ENCODE measurements around the gene TRAF3. TPM values are rescaled to one million over a fixed set of nuclear protein-coding genes. Genes with fewer than 3 reads are reported as not detected.

The TRAF3 gene
- total RNA-seq (10 to 100 TPM in 3 of 4 donors, 1 to 10 TPM in 1; 9.6 to 15.4 (median 12.3) TPM), polyA plus RNA-seq (3.9 TPM)
- long read RNA-seq, donor 1, full-length matches to known transcripts = 7 of 19 reads
- long read RNA-seq, donor 1, partial matches to known transcripts = 0 of 19 reads
- long read RNA-seq, donor 1, other reads (novel, unspliced or antisense) = 12 of 19 reads
- long read RNA-seq, donor 2, full-length matches to known transcripts = 2 of 7 reads
- long read RNA-seq, donor 2, partial matches to known transcripts = 0 of 7 reads
- long read RNA-seq, donor 2, other reads (novel, unspliced or antisense) = 5 of 7 reads
- long read RNA-seq, donor 3, partial matches to known transcripts = 0 of 27 reads
- long read RNA-seq, donor 3, other reads (novel, unspliced or antisense) = 23 of 27 reads
- long read RNA-seq, donor 4, partial matches to known transcripts = 0 of 11 reads
- long read RNA-seq, donor 4, other reads (novel, unspliced or antisense) = 10 of 11 reads

DNA sequence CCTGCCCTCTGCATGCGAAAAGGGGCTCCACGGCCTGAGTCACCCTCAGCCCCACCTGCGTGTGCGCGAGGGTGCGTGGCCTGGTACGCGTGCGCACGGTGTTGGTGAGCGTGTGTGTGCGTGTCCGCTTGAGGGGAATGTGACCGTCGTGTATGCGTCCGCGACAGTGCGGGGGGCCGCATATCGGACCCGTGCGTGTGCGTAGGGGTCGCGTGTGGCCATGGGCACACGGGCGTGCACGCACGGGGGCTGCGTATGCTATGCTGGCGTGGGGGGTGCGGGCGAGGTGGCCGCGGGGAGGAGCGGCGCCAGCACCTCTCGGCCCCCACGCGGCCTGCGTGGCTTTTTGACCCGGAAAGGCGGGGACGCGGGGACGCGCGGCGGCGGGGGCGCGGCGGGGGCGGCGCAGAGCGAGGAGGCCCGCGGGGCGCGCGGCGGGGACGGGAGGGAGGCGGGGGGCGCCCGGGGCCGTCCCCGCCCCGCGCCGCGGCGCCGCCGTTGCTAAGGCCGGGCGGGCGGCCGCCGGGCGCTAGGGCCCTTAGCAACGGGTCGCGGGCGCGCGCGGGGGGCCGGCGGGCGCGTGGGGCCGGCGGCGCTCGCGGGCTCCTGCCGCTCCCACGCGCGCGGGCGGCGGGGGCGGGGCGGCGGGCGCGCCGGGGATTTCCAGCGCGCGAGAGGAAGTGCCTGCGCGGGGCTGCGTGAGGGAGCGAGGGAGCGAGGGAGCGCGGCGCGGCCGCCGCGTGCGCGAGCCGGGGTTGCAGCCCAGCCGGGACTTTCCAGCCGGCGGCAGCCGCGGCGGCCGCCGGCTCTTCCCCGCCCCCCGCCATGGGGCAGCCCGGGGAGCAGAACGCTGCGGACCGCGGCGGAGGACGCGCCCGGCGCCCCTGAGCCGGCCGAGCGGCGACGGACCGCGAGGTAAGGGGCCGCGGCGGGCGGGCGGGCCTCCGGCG lies at the start of gene TRAF3:
Gene TRAF3, plus strand, starts transcription at position 689 of the 950 bp plus-strand sequence. CDS start 92,753 bp downstream, outside the sequence.
- Histone ChIP-seq H3K27me3 (ENCODE audit: control insufficient read depth, insufficient read depth) (no peaks in the 10 kb centered on the region), H3K27ac (ENCODE audit: low read length) (peak within 1 kb of the TSS; percentile 5), H3K4me1 (ENCODE audit: control insufficient read depth, insufficient read depth, low read length) (no peaks in the 10 kb centered on the region), H3K9me3 (ENCODE audit: control insufficient read depth, low read length) (no peaks in the 10 kb centered on the region), H3K4me3 (ENCODE audit: low read length) (peak within 1 kb of the TSS; percentile 96)
- DNase-seq (peak; percentile 75 to 91 (median 89)), ATAC-seq (peak; percentile 57 to 81)
- intact Hi-C loops (cut with DNase I) = loop anchor here in 3 of 4 donors (10.0 kb wide), 2 partner anchors 138 to 148 kb away; partner anchors contain the start of gene AMN (in 1 of the 3)
- 13% methylated on average over 160 of the region's 163 CpGs for WGBS

GRCh38 chr14:102728501-102728900 lies 48.7 kb upstream of the TRAF3 start:
- Histone ChIP-seq H3K4me1 (ENCODE audit: control insufficient read depth, insufficient read depth, low read length) (no peaks in the 10 kb centered on the region), H3K27ac (ENCODE audit: low read length) (no peak overlapping the region), H3K9me3 (ENCODE audit: control insufficient read depth, low read length) (no peaks in the 10 kb centered on the region), H3K4me3 (ENCODE audit: low read length) (no peak overlapping the region), H3K27me3 (ENCODE audit: control insufficient read depth, insufficient read depth) (no peaks in the 10 kb centered on the region)
- DNase-seq (no peak), ATAC-seq (no peak)
- intact Hi-C loops (cut with DNase I) = no loop called here
- 87% methylated on average over 6 of the region's 6 CpGs for WGBS

- intact Hi-C loops (cut with DNase I) = no loop called here
- no peak overlapping the region for H3K27ac ChIP-seq (ENCODE audit: low read length)
- WGBS = 80% methylated on average over 6 of the region's 6 CpGs
- ATAC-seq (no peak), DNase-seq (no peak)
- no peaks in the 10 kb centered on the region for H3K4me1 ChIP-seq (ENCODE audit: control insufficient read depth, insufficient read depth, low read length)
- no peaks in the 10 kb centered on the region for H3K27me3 ChIP-seq (ENCODE audit: control insufficient read depth, insufficient read depth)
- H3K4me3 ChIP-seq (ENCODE audit: low read length) = no peak overlapping the region
- H3K9me3 ChIP-seq (ENCODE audit: control insufficient read depth, low read length) = no peaks in the 10 kb centered on the region
Measured at GRCh38 chr14:102729268-102729667, 48.0 kb upstream of the TRAF3 start.

- WGBS = 94% methylated on average over 8 of the region's 8 CpGs
- Histone ChIP-seq H3K4me1 (ENCODE audit: control insufficient read depth, insufficient read depth, low read length) (no peaks in the 10 kb centered on the region), H3K9me3 (ENCODE audit: control insufficient read depth, low read length) (no peaks in the 10 kb centered on the region), H3K4me3 (ENCODE audit: low read length) (no peak overlapping the region), H3K27me3 (ENCODE audit: control insufficient read depth, insufficient read depth) (no peaks in the 10 kb centered on the region), H3K27ac (ENCODE audit: low read length) (no peak overlapping the region)
- ATAC-seq = no peak
- DNase-seq = no peak
- intact Hi-C loops (cut with DNase I) = no loop called here
Measured at GRCh38 chr14:102729825-102730224, 47.4 kb upstream of the TRAF3 start.

DNA sequence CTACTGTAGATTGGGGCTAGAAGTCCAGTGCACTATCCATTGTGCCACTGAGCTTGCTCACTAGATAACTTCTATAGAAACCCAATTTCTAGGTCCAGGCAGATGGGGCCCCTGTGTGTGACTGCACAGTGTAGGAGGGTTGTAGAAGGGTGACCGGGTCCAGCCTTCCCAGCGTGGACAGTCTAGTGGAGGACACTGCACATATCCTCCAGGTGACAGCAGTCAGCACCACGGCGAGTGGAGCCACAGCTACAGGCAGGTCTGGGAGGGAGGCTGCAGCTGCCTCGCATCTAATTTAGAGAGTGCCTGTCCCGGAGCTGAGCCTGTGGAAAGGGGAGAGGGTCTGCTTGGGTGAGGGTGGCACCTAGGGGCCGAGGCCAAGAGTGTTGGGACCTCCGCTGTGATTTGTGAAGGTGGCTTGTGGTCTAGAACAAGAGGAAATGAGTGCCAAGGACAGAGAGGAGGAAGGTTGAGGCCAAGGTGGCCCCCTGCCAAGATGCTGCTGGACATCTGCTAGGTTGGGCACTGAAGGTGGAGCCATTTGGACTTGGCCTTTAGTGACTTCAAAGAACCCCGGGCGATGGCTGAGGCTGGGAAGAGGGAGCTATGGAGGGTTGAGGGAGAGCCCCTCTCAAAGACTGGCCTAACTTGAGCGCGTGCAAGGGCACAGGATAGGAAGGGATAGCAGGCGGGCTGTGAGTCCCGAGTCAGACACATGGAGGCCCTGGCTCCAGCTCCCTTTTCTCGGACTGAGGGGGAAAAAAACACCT lies 46.0 kb upstream of the TRAF3 start:
- no peak for ATAC-seq
- Histone ChIP-seq H3K4me3 (ENCODE audit: low read length) (no peak overlapping the region), H3K27me3 (ENCODE audit: control insufficient read depth, insufficient read depth) (no peaks in the 10 kb centered on the region), H3K9me3 (ENCODE audit: control insufficient read depth, low read length) (no peaks in the 10 kb centered on the region), H3K4me1 (ENCODE audit: control insufficient read depth, insufficient read depth, low read length) (no peaks in the 10 kb centered on the region), H3K27ac (ENCODE audit: low read length) (no peak overlapping the region)
- 95% methylated on average over 15 of the region's 15 CpGs for WGBS
- no peak for DNase-seq
- intact Hi-C loops (cut with DNase I) = no loop called here

GRCh38 chr14:102731871-102732800 lies 45.1 kb upstream of the TRAF3 start:
- Histone ChIP-seq H3K4me1 (ENCODE audit: control insufficient read depth, insufficient read depth, low read length) (no peaks in the 10 kb centered on the region), H3K27me3 (ENCODE audit: control insufficient read depth, insufficient read depth) (no peaks in the 10 kb centered on the region), H3K27ac (ENCODE audit: low read length) (no peak overlapping the region), H3K9me3 (ENCODE audit: control insufficient read depth, low read length) (no peaks in the 10 kb centered on the region), H3K4me3 (ENCODE audit: low read length) (no peak overlapping the region)
- no peak for ATAC-seq
- DNase-seq = no peak
- WGBS = 91% methylated on average over 13 of the region's 13 CpGs
- intact Hi-C loops (cut with DNase I) = no loop called here

GRCh38 chr14:102732924-102733323 lies 44.3 kb upstream of the TRAF3 start:
- no peak for ATAC-seq
- 99% methylated on average over 10 of the region's 10 CpGs for WGBS
- intact Hi-C loops (cut with DNase I) = no loop called here
- no peak overlapping the region for H3K27ac ChIP-seq (ENCODE audit: low read length)
- no peaks in the 10 kb centered on the region for H3K4me1 ChIP-seq (ENCODE audit: control insufficient read depth, insufficient read depth, low read length)
- no peaks in the 10 kb centered on the region for H3K27me3 ChIP-seq (ENCODE audit: control insufficient read depth, insufficient read depth)
- no peak for DNase-seq
- no peak overlapping the region for H3K4me3 ChIP-seq (ENCODE audit: low read length)
- no peaks in the 10 kb centered on the region for H3K9me3 ChIP-seq (ENCODE audit: control insufficient read depth, low read length)

GRCh38 chr14:102733326-102733725 lies 43.9 kb upstream of the TRAF3 start:
- 88% methylated on average over 11 of the region's 11 CpGs for WGBS
- DNase-seq = no peak
- intact Hi-C loops (cut with DNase I) = no loop called here

GRCh38 chr14:102734436-102734835 lies 42.8 kb upstream of the TRAF3 start:
- 92% methylated on average over 12 of the region's 12 CpGs for WGBS
- Histone ChIP-seq H3K27ac (ENCODE audit: low read length) (no peak overlapping the region), H3K4me3 (ENCODE audit: low read length) (no peak overlapping the region), H3K9me3 (ENCODE audit: control insufficient read depth, low read length) (no peaks in the 10 kb centered on the region), H3K4me1 (ENCODE audit: control insufficient read depth, insufficient read depth, low read length) (no peaks in the 10 kb centered on the region), H3K27me3 (ENCODE audit: control insufficient read depth, insufficient read depth) (no peaks in the 10 kb centered on the region)
- DNase-seq (no peak), ATAC-seq (no peak)
- intact Hi-C loops (cut with DNase I) = no loop called here

More at GRCh38 chr14:102733326-102733725, 43.9 kb upstream of the TRAF3 start:
- H3K27me3 ChIP-seq (ENCODE audit: control insufficient read depth, insufficient read depth) = no peaks in the 10 kb centered on the region
- no peak for ATAC-seq
- no peaks in the 10 kb centered on the region for H3K4me1 ChIP-seq (ENCODE audit: control insufficient read depth, insufficient read depth, low read length)
- H3K9me3 ChIP-seq (ENCODE audit: control insufficient read depth, low read length) = no peaks in the 10 kb centered on the region
- no peak overlapping the region for H3K4me3 ChIP-seq (ENCODE audit: low read length)
- H3K27ac ChIP-seq (ENCODE audit: low read length) = no peak overlapping the region

DNA sequence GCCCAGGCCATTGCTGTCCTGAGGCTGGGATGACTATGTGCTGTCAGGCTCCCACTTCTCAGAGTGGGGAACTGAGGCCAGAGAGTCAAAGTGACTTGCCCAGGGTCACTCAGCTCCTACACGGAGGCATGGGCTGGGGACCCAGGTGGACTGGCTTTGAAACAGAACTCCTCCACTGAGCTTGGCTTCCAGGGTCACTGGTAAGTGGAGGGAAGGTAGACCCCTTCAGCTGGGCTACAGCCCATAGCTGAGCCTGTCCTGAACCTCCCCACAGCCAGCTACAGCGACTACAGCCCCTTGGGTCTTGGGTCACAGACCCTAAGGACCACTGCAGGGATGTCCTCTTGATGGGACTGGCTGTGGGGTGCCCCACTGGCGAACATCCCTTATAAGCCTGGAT lies 40.3 kb upstream of the TRAF3 start:
- 93% methylated on average over 3 of the region's 3 CpGs for WGBS
- H3K27me3 ChIP-seq (ENCODE audit: control insufficient read depth, insufficient read depth) = no peaks in the 10 kb centered on the region
- ATAC-seq = no peak
- H3K9me3 ChIP-seq (ENCODE audit: control insufficient read depth, low read length) = no peaks in the 10 kb centered on the region
- intact Hi-C loops (cut with DNase I) = no loop called here
- no peak overlapping the region for H3K4me3 ChIP-seq (ENCODE audit: low read length)
- no peaks in the 10 kb centered on the region for H3K4me1 ChIP-seq (ENCODE audit: control insufficient read depth, insufficient read depth, low read length)
- H3K27ac ChIP-seq (ENCODE audit: low read length) = no peak overlapping the region
- DNase-seq = no peak

All from right cardiac atrium (tissue), 5 donors.